ENCODE data around the gene TSC22D3. TPM values are rescaled to one million over a fixed set of nuclear protein-coding genes. Genes with fewer than 3 reads are reported as not detected.

Gene TSC22D3
- total RNA-seq, 8 experiments from 2014 or later = 5.8 to 95.5 (median 56.0) TPM

DNA sequence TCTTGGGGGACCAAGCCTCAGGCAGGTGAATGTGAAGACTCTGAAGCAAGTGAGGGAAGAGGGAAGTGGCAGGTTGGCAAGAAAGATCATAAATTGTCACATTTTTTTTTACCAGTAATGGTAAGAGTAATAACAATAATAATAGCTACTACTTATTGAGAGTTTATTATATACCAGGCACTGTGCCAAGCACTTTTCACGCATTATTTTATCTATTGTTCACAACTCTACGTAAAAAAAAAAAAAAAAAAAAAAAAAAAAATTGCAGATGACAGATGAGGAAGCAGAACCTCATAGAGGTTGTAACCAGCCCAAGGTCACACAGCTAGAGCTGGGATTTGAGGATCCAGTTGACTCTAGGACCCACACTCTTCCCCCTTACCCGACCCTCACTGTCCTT is 40.9 kb downstream of the TSC22D3 start:
- Histone ChIP-seq H3K27ac (no peak overlapping the region), H3K4me1 (replicated peaks in 1 of 2) (peaks cover 0 to 13% of the 10 kb centered on the region in 2 donors), H3K4me3 (no peak overlapping the region)
- WGBS, 10 experiments = 36 to 45% methylated on average over 2 to 3 of the region's 3 CpGs; no CpG with 5 or more reads in 8 of the 10 experiments
- no peak for ATAC-seq (replicated peaks in 6 of 8)
- in situ Hi-C loops (cut with MboI; ENCODE audit: low pct_unique_long_range_greater_than_20kb in 2 of 9, low sequenced_read_pairs in 9 of 9, unreplicated experiment in 9 of 9) = no loop called here

DNA sequence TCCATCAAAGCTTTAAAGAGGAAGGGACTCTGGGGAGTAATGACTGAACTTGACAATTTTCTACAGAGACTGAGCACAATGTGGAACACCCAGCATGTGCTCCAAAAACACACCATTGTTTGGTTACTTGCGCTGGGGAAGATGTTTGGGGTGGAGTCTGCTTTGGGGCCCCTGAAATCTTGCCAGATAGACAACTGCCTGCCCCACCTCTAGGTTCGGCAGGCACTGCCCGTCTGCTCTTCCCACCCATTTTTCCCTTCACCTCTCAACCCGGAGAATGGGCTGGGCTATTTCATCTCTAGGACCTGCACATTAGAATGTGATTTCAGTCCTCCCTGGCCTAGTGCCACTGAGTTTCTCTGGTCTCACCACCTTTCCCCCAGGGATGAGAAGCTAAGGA is 41.9 kb downstream of the TSC22D3 start:
- 0 to 81% (median 71%) methylated on average over 1 to 4 of the region's 4 CpGs; no CpG with 5 or more reads in 6 of the 10 experiments for WGBS, 10 experiments
- in situ Hi-C loops (cut with MboI; ENCODE audit: low pct_unique_long_range_greater_than_20kb in 2 of 9, low sequenced_read_pairs in 9 of 9, unreplicated experiment in 9 of 9) = no loop called here
- Histone ChIP-seq H3K27ac (no peak overlapping the region), H3K4me3 (no peak overlapping the region), H3K4me1 (replicated peaks in 1 of 2) (peaks cover 8 to 20% of the 10 kb centered on the region in 2 donors)
- no peak for ATAC-seq (replicated peaks in 6 of 8)

GRCh38 chrX:107731831-107732502 is 43.6 kb downstream of the TSC22D3 start:
- ATAC-seq (replicated peaks in 6 of 8) = peak; percentile 77 to 95 (median 92)
- no CpG with 5 or more reads among the region's 7 CpGs for WGBS, 10 experiments
- in situ Hi-C loops (cut with MboI; ENCODE audit: low pct_unique_long_range_greater_than_20kb in 2 of 9, low sequenced_read_pairs in 9 of 9, unreplicated experiment in 9 of 9) = no loop called here

GRCh38 chrX:107730991-107731766 is 44.4 kb downstream of the TSC22D3 start:
- WGBS, 10 experiments = 44 to 100% (median 72%) methylated on average over 1 to 6 of the region's 9 CpGs; no CpG with 5 or more reads in 6 of the 10 experiments
- ATAC-seq (replicated peaks in 6 of 8) = no peak
- Histone ChIP-seq H3K4me1 (replicated peaks in 1 of 2) (peaks cover 8 to 21% of the 10 kb centered on the region in 2 donors), H3K27ac (no peak overlapping the region), H3K4me3 (no peak overlapping the region)
- in situ Hi-C loops (cut with MboI; ENCODE audit: low pct_unique_long_range_greater_than_20kb in 2 of 9, low sequenced_read_pairs in 9 of 9, unreplicated experiment in 9 of 9) = no loop called here

More at GRCh38 chrX:107731831-107732502, 43.6 kb downstream of the TSC22D3 start:
- no peak overlapping the region for H3K27ac ChIP-seq
- no peak overlapping the region for H3K4me3 ChIP-seq
- peaks cover 8 to 20% of the 10 kb centered on the region in 2 donors for H3K4me1 ChIP-seq (replicated peaks in 1 of 2)

DNA sequence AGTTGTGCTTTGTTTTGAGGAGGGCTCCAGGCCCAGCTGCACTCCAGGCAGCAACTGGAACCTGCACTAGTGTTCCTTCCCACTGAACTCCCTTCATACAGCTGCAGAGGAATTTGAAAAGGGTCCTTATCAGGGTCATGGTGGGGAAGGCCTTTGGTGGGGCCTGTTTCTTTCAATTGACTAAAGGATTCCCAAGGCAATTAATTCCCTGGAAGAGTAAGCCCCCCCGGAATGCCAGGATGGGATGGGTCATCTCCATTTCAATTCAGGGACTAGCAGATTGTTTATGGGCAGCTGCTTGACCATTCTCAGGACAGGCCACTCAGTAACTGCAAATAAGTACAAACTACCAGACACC is 45.3 kb downstream of the TSC22D3 start:
- in situ Hi-C loops (cut with MboI; ENCODE audit: low pct_unique_long_range_greater_than_20kb in 2 of 9, low sequenced_read_pairs in 9 of 9, unreplicated experiment in 9 of 9) = no loop called here
- H3K4me3 ChIP-seq = no peak overlapping the region
- H3K27ac ChIP-seq = no peak overlapping the region
- WGBS, 10 experiments = 100% methylated on average over 1 of the region's 1 CpG; no CpG with 5 or more reads in 9 of the 10 experiments
- ATAC-seq (replicated peaks in 6 of 8) = no peak
- peaks cover 8 to 24% of the 10 kb centered on the region in 2 donors for H3K4me1 ChIP-seq (replicated peaks in 1 of 2)

GRCh38 chrX:107729558-107730297 is 45.9 kb downstream of the TSC22D3 start:
- WGBS, 10 experiments = 20 to 100% (median 75%) methylated on average over 1 to 5 of the region's 8 CpGs; no CpG with 5 or more reads in 6 of the 10 experiments
- Histone ChIP-seq H3K4me3 (no peak overlapping the region), H3K4me1 (replicated peaks in 1 of 2) (peaks cover 8 to 27% of the 10 kb centered on the region in 2 donors), H3K27ac (no peak overlapping the region)
- peak in 4 of 8 experiments; percentile 8 to 69 (median 12) for ATAC-seq (replicated peaks in 6 of 8)
- in situ Hi-C loops (cut with MboI; ENCODE audit: low pct_unique_long_range_greater_than_20kb in 2 of 9, low sequenced_read_pairs in 9 of 9, unreplicated experiment in 9 of 9) = no loop called here

GRCh38 chrX:107728371-107729099 is 47.1 kb downstream of the TSC22D3 start:
- in situ Hi-C loops (cut with MboI; ENCODE audit: low pct_unique_long_range_greater_than_20kb in 2 of 9, low sequenced_read_pairs in 9 of 9, unreplicated experiment in 9 of 9) = no loop called here
- peaks cover 8 to 33% of the 10 kb centered on the region in 2 donors for H3K4me1 ChIP-seq (replicated peaks in 1 of 2)
- no peak overlapping the region for H3K4me3 ChIP-seq
- WGBS, 10 experiments = 60 to 82% (median 60%) methylated on average over 1 to 2 of the region's 4 CpGs; no CpG with 5 or more reads in 7 of the 10 experiments
- H3K27ac ChIP-seq = no peak overlapping the region
- no peak for ATAC-seq (replicated peaks in 6 of 8)

GRCh38 chrX:107726816-107727534 is 48.6 kb downstream of the TSC22D3 start:
- WGBS, 10 experiments = 44 to 93% (median 71%) methylated on average over 2 to 7 of the region's 9 CpGs; no CpG with 5 or more reads in 6 of the 10 experiments
- peak in 1 of 8 experiments; percentile 49 for ATAC-seq (replicated peaks in 6 of 8)
- Histone ChIP-seq H3K27ac (no peak overlapping the region), H3K4me3 (no peak overlapping the region), H3K4me1 (replicated peaks in 1 of 2) (peaks cover 8 to 29% of the 10 kb centered on the region in 2 donors)
- in situ Hi-C loops (cut with MboI; ENCODE audit: low pct_unique_long_range_greater_than_20kb in 2 of 9, low sequenced_read_pairs in 9 of 9, unreplicated experiment in 9 of 9) = no loop called here

- 68 to 84% (median 71%) methylated on average over 2 to 3 of the region's 9 CpGs; no CpG with 5 or more reads in 7 of the 10 experiments for WGBS, 10 experiments
- H3K27ac ChIP-seq = no peak overlapping the region
- in situ Hi-C loops (cut with MboI; ENCODE audit: low pct_unique_long_range_greater_than_20kb in 2 of 9, low sequenced_read_pairs in 9 of 9, unreplicated experiment in 9 of 9) = no loop called here
- H3K4me1 ChIP-seq (replicated peaks in 1 of 2) = peaks cover 8 to 23% of the 10 kb centered on the region in 2 donors
- peak in 1 of 8 experiments; percentile 45 for ATAC-seq (replicated peaks in 6 of 8)
- no peak overlapping the region for H3K4me3 ChIP-seq
Measured at GRCh38 chrX:107725761-107726555, 49.6 kb downstream of the TSC22D3 start.

GRCh38 chrX:107724653-107725052 is 50.9 kb downstream of the TSC22D3 start:
- in situ Hi-C loops (cut with MboI; ENCODE audit: low pct_unique_long_range_greater_than_20kb in 2 of 9, low sequenced_read_pairs in 9 of 9, unreplicated experiment in 9 of 9) = no loop called here
- H3K4me3 ChIP-seq = no peak overlapping the region
- H3K4me1 ChIP-seq (replicated peaks in 1 of 2) = peaks cover 8 to 20% of the 10 kb centered on the region in 2 donors
- ATAC-seq (replicated peaks in 6 of 8) = no peak
- H3K27ac ChIP-seq = no peak overlapping the region
- WGBS, 10 experiments = 13 to 40% (median 20%) methylated on average over 1 of the region's 3 CpGs; no CpG with 5 or more reads in 7 of the 10 experiments

- in situ Hi-C loops (cut with MboI; ENCODE audit: low pct_unique_long_range_greater_than_20kb in 2 of 9, low sequenced_read_pairs in 9 of 9, unreplicated experiment in 9 of 9) = no loop called here
- H3K4me1 ChIP-seq (replicated peaks in 1 of 2) = peaks cover 0 to 15% of the 10 kb centered on the region in 2 donors
- 47% methylated on average over 3 of the region's 4 CpGs; no CpG with 5 or more reads in 9 of the 10 experiments for WGBS, 10 experiments
Measured at GRCh38 chrX:107723511-107723910, 52.1 kb downstream of the TSC22D3 start.

More at GRCh38 chrX:107723511-107723910, 52.1 kb downstream of the TSC22D3 start:
- H3K4me3 ChIP-seq = no peak overlapping the region
- ATAC-seq (replicated peaks in 6 of 8) = peak in 1 of 8 experiments; percentile 47
- H3K27ac ChIP-seq = no peak overlapping the region
